ENCODE measurements around the gene KATNBL1. TPM values are rescaled to one million over a fixed set of nuclear protein-coding genes. Genes with fewer than 3 reads are reported as not detected.
A peak's percentile ranks its signal among the peaks of the same experiment; 100 is the strongest.

Gene KATNBL1
- total RNA-seq, 1 donor from 2014 or later: 63.9 TPM

GRCh38 chr15:34160735-34161134 lies 49.2 kb downstream of the KATNBL1 start:
- Mint-ChIP-seq H3K27me3 (no peaks in the 10 kb centered on the region), H3K27ac (no peak overlapping the region), H3K36me3 (peaks cover 76% of the 10 kb centered on the region), H3K4me1 (ENCODE audit: unreplicated experiment) (peaks cover 5% of the 10 kb centered on the region), H3K9me3 (peaks cover 15% of the 10 kb centered on the region), H3K4me3 (no peak overlapping the region)
- DNase-seq (ENCODE audit: extremely low spot score, unreplicated experiment): no peak
- TF ChIP-seq CTCF (conservative IDR thresholded peaks at IDR 0.05): no peak

GRCh38 chr15:34158355-34158754 lies 51.5 kb downstream of the KATNBL1 start:
- Mint-ChIP-seq H3K4me3 (no peak overlapping the region), H3K27ac (no peak overlapping the region), H3K27me3 (no peaks in the 10 kb centered on the region), H3K36me3 (peaks cover 80% of the 10 kb centered on the region), H3K9me3 (peaks cover 16% of the 10 kb centered on the region), H3K4me1 (ENCODE audit: unreplicated experiment) (peaks cover 5% of the 10 kb centered on the region)
- TF ChIP-seq CTCF (conservative IDR thresholded peaks at IDR 0.05): no peak
- DNase-seq (ENCODE audit: extremely low spot score, unreplicated experiment): no peak

GRCh38 chr15:34155859-34156258 lies 54.0 kb downstream of the KATNBL1 start:
- Mint-ChIP-seq H3K27me3 (no peaks in the 10 kb centered on the region), H3K36me3 (peaks cover 65% of the 10 kb centered on the region), H3K4me1 (ENCODE audit: unreplicated experiment) (peaks cover 5% of the 10 kb centered on the region), H3K9me3 (peaks cover 11% of the 10 kb centered on the region), H3K4me3 (no peak overlapping the region), H3K27ac (peak overlapping the region; percentile 96)
- TF ChIP-seq CTCF (conservative IDR thresholded peaks at IDR 0.05): no peak
- no peak for DNase-seq (ENCODE audit: extremely low spot score, unreplicated experiment)

GRCh38 chr15:34154725-34155204 lies 55.1 kb downstream of the KATNBL1 start:
- H3K27me3 Mint-ChIP-seq: no peaks in the 10 kb centered on the region
- DNase-seq (ENCODE audit: extremely low spot score, unreplicated experiment): no peak
- H3K27ac Mint-ChIP-seq: peak overlapping the region; percentile 96
- H3K4me1 Mint-ChIP-seq (ENCODE audit: unreplicated experiment): peaks cover 5% of the 10 kb centered on the region
- peak overlapping the region; percentile 13 for H3K4me3 Mint-ChIP-seq
- peaks cover 7% of the 10 kb centered on the region for H3K9me3 Mint-ChIP-seq
- H3K36me3 Mint-ChIP-seq: peaks cover 63% of the 10 kb centered on the region
- TF ChIP-seq CTCF (conservative IDR thresholded peaks at IDR 0.05): no peak

- H3K27ac Mint-ChIP-seq: no peak overlapping the region
- H3K36me3 Mint-ChIP-seq: peaks cover 27% of the 10 kb centered on the region
- H3K27me3 Mint-ChIP-seq: no peaks in the 10 kb centered on the region
- H3K4me3 Mint-ChIP-seq: no peak overlapping the region
- TF ChIP-seq CTCF (conservative IDR thresholded peaks at IDR 0.05): no peak
- no peak for DNase-seq (ENCODE audit: extremely low spot score, unreplicated experiment)
- no peaks in the 10 kb centered on the region for H3K4me1 Mint-ChIP-seq (ENCODE audit: unreplicated experiment)
- H3K9me3 Mint-ChIP-seq: no peaks in the 10 kb centered on the region
Measured at GRCh38 chr15:34147371-34148140, 62.3 kb downstream of the KATNBL1 start.

All from type B pancreatic cell (in vitro differentiated cells).